DMS 273 (cell line): ENCODE measurements around the gene PLPPR1.
A peak's percentile ranks its signal among the peaks of the same experiment; 100 is the strongest.

ENCODE experiments used
- DNase-seq: peaks from one replicate; lab custom pipeline; 2025; ENCODE audit not compliant: unreplicated experiment; lab: John Stamatoyannopoulos, UW

The PLPPR1 gene

GRCh38 chr9:101028346-101029314 lies at the start of gene PLPPR1:
Gene PLPPR1 (plus strand): TSS chr9:101028727.
- peak; percentile 96 for DNase-seq

GRCh38 chr9:100989731-100990130 lies 38.8 kb upstream of the PLPPR1 start:
- DNase-seq, result peak; percentile 5

- peak; percentile 29 for DNase-seq
Measured at GRCh38 chr9:100990605-100991381, 37.7 kb upstream of the PLPPR1 start.

- DNase-seq, result no peak
Measured at GRCh38 chr9:100992632-100993031, 35.9 kb upstream of the PLPPR1 start.

GRCh38 chr9:100999906-101000544 lies 28.5 kb upstream of the PLPPR1 start:
- no peak for DNase-seq

- DNase-seq, result no peak
Measured at GRCh38 chr9:101005246-101005645, 23.3 kb upstream of the PLPPR1 start.

- DNase-seq, result peak; percentile 21
Measured at GRCh38 chr9:101014566-101014965, 14.0 kb upstream of the PLPPR1 start.

- peak; percentile 93 for DNase-seq
Measured at GRCh38 chr9:101018467-101018866, 10.1 kb upstream of the PLPPR1 start.

- DNase-seq, result peak; percentile 73
Measured at GRCh38 chr9:101022704-101023103, 5.8 kb upstream of the PLPPR1 start.

- peak; percentile 50 for DNase-seq
Measured at GRCh38 chr9:101025940-101026339, 2.6 kb upstream of the PLPPR1 start.

GRCh38 chr9:101026824-101027223 lies 1.7 kb upstream of the PLPPR1 start:
- DNase-seq, result peak; percentile 75

- peak; percentile 54 for DNase-seq
Measured at GRCh38 chr9:101027236-101027635, 1.3 kb upstream of the PLPPR1 start.

- DNase-seq, result peak; percentile 38
Measured at GRCh38 chr9:101027733-101028345, 688 bp upstream of the PLPPR1 start.

- peak; percentile 79 for DNase-seq
Measured at GRCh38 chr9:101029315-101030085, 973 bp downstream of the PLPPR1 start.

GRCh38 chr9:101030086-101030391 lies 1.5 kb downstream of the PLPPR1 start:
- peak; percentile 32 for DNase-seq

GRCh38 chr9:101032426-101032825 lies 3.9 kb downstream of the PLPPR1 start:
- DNase-seq, result no peak

GRCh38 chr9:101034222-101034621 lies 5.7 kb downstream of the PLPPR1 start:
- DNase-seq, result peak; percentile 24

GRCh38 chr9:101035098-101035497 lies 6.6 kb downstream of the PLPPR1 start:
- DNase-seq, result no peak

- DNase-seq, result peak; percentile 59
Measured at GRCh38 chr9:101037430-101037829, 8.9 kb downstream of the PLPPR1 start.

GRCh38 chr9:101038488-101038887 lies 10.0 kb downstream of the PLPPR1 start:
- DNase-seq, result no peak
